ENCODE measurements around the gene ZDHHC11B.
"Not testable (repeated sequence)": the region's sequence is repeated elsewhere in the genome, so short reads cannot be mapped to it uniquely, and the experiment has no call there.

- TF ChIP-seq CTCF (IDR thresholded peaks at IDR 0.05; ENCODE audit: insufficient read depth, low read length); GABPA (IDR thresholded peaks at IDR 0.05; ENCODE audit: low read depth); POLR2AphosphoS5 (IDR thresholded peaks at IDR 0.05; ENCODE audit: low read depth); REST (IDR thresholded peaks at IDR 0.05; ENCODE audit: insufficient replicate concordance, low read depth): not testable (repeated sequence)
Observed at GRCh38 chr5:834013-834412, 49.5 kb upstream of the ZDHHC11B start.
